Measurements from ENCODE around the gene AFAP1L2.

AFAP1L2 gene

GRCh38 chr10:114389426-114389825 is 14.9 kb downstream of the AFAP1L2 start:
- no peak for DNase-seq

- no peak for DNase-seq
These were observed 16.0 kb downstream of the AFAP1L2 start for GRCh38 chr10:114388275-114388674.

- DNase-seq: no peak
These were observed 16.5 kb downstream of the AFAP1L2 start for GRCh38 chr10:114387784-114388183.

- no peak for DNase-seq
These were observed 17.9 kb downstream of the AFAP1L2 start for GRCh38 chr10:114386452-114386851.

- DNase-seq: no peak
These were observed 18.7 kb downstream of the AFAP1L2 start for GRCh38 chr10:114385557-114385956.

GRCh38 chr10:114384601-114385000 is 19.7 kb downstream of the AFAP1L2 start:
- no peak for DNase-seq

- no peak for DNase-seq
These were observed 20.1 kb downstream of the AFAP1L2 start for GRCh38 chr10:114384181-114384580.

- no peak for DNase-seq
These were observed 23.5 kb downstream of the AFAP1L2 start for GRCh38 chr10:114380797-114381196.

GRCh38 chr10:114380060-114380459 is 24.2 kb downstream of the AFAP1L2 start:
- no peak for DNase-seq

GRCh38 chr10:114379631-114380041 is 24.7 kb downstream of the AFAP1L2 start:
- no peak for DNase-seq

- DNase-seq: no peak
These were observed 27.8 kb downstream of the AFAP1L2 start for GRCh38 chr10:114376523-114376922.

GRCh38 chr10:114375047-114375446 is 29.3 kb downstream of the AFAP1L2 start:
- DNase-seq: no peak

GRCh38 chr10:114374053-114374791 is 30.1 kb downstream of the AFAP1L2 start:
- no peak for DNase-seq

GRCh38 chr10:114373631-114374030 is 30.7 kb downstream of the AFAP1L2 start:
- no peak for DNase-seq

- DNase-seq: no peak
These were observed 31.3 kb downstream of the AFAP1L2 start for GRCh38 chr10:114372995-114373394.

- no peak for DNase-seq
These were observed 32.1 kb downstream of the AFAP1L2 start for GRCh38 chr10:114372179-114372578.

GRCh38 chr10:114370966-114371365 is 33.3 kb downstream of the AFAP1L2 start:
- no peak for DNase-seq

- DNase-seq: no peak
These were observed 34.1 kb downstream of the AFAP1L2 start for GRCh38 chr10:114370199-114370598.

- DNase-seq: no peak
These were observed 36.3 kb downstream of the AFAP1L2 start for GRCh38 chr10:114368057-114368391.

- no peak for DNase-seq
These were observed 36.8 kb downstream of the AFAP1L2 start for GRCh38 chr10:114367351-114368056.

- DNase-seq: no peak
These were observed 39.6 kb downstream of the AFAP1L2 start for GRCh38 chr10:114364726-114365125.

GRCh38 chr10:114363745-114364454 is 40.4 kb downstream of the AFAP1L2 start:
- DNase-seq: no peak

- no peak for DNase-seq
These were observed 41.4 kb downstream of the AFAP1L2 start for GRCh38 chr10:114362826-114363355.

- no peak for DNase-seq
These were observed 44.4 kb downstream of the AFAP1L2 start for GRCh38 chr10:114359953-114360345.

Data from CD4-positive, alpha-beta T cell treated with Interleukin-6 for 4 hours (primary cell).